ENCODE data around the gene LSM11.

GRCh38 chr5:157778121-157778805, 34.8 kb downstream of the LSM11 start:
- TF ChIP-seq CTCF (IDR thresholded peaks at IDR 0.05) (no peak), POLR2A (IDR thresholded peaks at IDR 0.05) (no peak)
